ENCODE measurements around the gene CCL20.

- TF ChIP-seq, protein P1, sequence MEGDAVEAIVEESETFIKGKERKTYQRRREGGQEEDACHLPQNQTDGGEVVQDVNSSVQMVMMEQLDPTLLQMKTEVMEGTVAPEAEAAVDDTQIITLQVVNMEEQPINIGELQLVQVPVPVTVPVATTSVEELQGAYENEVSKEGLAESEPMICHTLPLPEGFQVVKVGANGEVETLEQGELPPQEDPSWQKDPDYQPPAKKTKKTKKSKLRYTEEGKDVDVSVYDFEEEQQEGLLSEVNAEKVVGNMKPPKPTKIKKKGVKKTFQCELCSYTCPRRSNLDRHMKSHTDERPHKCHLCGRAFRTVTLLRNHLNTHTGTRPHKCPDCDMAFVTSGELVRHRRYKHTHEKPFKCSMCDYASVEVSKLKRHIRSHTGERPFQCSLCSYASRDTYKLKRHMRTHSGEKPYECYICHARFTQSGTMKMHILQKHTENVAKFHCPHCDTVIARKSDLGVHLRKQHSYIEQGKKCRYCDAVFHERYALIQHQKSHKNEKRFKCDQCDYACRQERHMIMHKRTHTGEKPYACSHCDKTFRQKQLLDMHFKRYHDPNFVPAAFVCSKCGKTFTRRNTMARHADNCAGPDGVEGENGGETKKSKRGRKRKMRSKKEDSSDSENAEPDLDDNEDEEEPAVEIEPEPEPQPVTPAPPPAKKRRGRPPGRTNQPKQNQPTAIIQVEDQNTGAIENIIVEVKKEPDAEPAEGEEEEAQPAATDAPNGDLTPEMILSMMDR (IDR thresholded peaks at IDR 0.05; ENCODE audit: insufficient read depth, low read depth, low read length): no peak
- TF ChIP-seq EZH2 (IDR thresholded peaks at IDR 0.05; ENCODE audit: insufficient read depth, low read length): no peak
These were observed 41.4 kb upstream of the CCL20 start for GRCh38 chr2:227772197-227772661.

Data from astrocyte (in vitro differentiated cells and primary cell).